Measurements from ENCODE around the gene GNL2. TPM values are rescaled to one million over a fixed set of nuclear protein-coding genes. Genes with fewer than 3 reads are reported as not detected.

The GNL2 gene
- polyA plus RNA-seq, 1 donor (not counting 4 experiments of a cell fraction or from before 2014, with no cell fraction given) = 81.0 TPM

- H2AFZ ChIP-seq (ENCODE audit: control insufficient read depth, low read length) = no peak overlapping the region
- DNase-seq (ENCODE audit: low read depth, low spot score) (no peak), FAIRE-seq (no peak)
- dilution Hi-C loops (cut with MboI; ENCODE audit: extremely low pct_ligation_motif_present, low sequenced_read_pairs) = no loop called here
- no peak overlapping the region for H3K27ac ChIP-seq (ENCODE audit: control insufficient read depth, insufficient read depth, low read length)
- H3K4me3 ChIP-seq (ENCODE audit: control insufficient read depth in 2 of 3, extremely low read depth in 1 of 3, insufficient read depth in 2 of 3, low read depth in 1 of 3, low read length in 3 of 3) = no peak overlapping the region
- H3K4me2 ChIP-seq (ENCODE audit: control insufficient read depth, extremely low read depth, insufficient read depth, low read depth, low read length) = no peak overlapping the region
- no peaks in the 10 kb centered on the region for H4K20me1 ChIP-seq (ENCODE audit: control insufficient read depth, extremely low read depth, insufficient read depth, low read length)
- peaks cover 1 to 5% of the 10 kb centered on the region in 2 experiments for H3K36me3 ChIP-seq (ENCODE audit: control insufficient read depth in 2 of 2, extremely low read depth in 1 of 2, insufficient read depth in 2 of 2, low read length in 2 of 2)
- TF ChIP-seq CTCF (optimal IDR thresholded peaks at IDR 0.05 in 1 of 3, IDR thresholded peaks at IDR 0.05 in 1 of 3, conservative IDR thresholded peaks at IDR 0.05 in 1 of 3; ENCODE audit: extremely low read depth in 1 of 3, insufficient read depth in 2 of 3, low read length in 3 of 3) (no peak), EZH2 (IDR thresholded peaks at IDR 0.05; ENCODE audit: low read length) (no peak)
- peaks cover 15% of the 10 kb centered on the region for H3K79me2 ChIP-seq (ENCODE audit: control insufficient read depth, insufficient read depth, low read length)
- no peak overlapping the region for H3K9ac ChIP-seq (ENCODE audit: control insufficient read depth, extremely low read depth, insufficient read depth, low read length)
- H3K9me3 ChIP-seq (ENCODE audit: control insufficient read depth, low read depth, low read length) = no peaks in the 10 kb centered on the region
- peaks cover 13% of the 10 kb centered on the region for H3K4me1 ChIP-seq (ENCODE audit: control insufficient read depth, extremely low read depth, insufficient read depth, low read length)
- no peaks in the 10 kb centered on the region for H3K9me1 ChIP-seq (ENCODE audit: control insufficient read depth, extremely low read depth, insufficient read depth, low read length)
- H3K27me3 ChIP-seq (ENCODE audit: control insufficient read depth, extremely low read depth, insufficient read depth, low read length) = no peaks in the 10 kb centered on the region
Measured at GRCh38 chr1:37517569-37517968, 78.2 kb downstream of the GNL2 start.

Small RNA genes lying within 50 kb of the gene (small RNA-seq; reads per million reads assigned to genes)
- gene AL034379.1 (ENCODE audit: insufficient read length in 3 of 3, low read depth in 3 of 3, low replicate concordance in 1 of 3) = 0 reads per million in 3 experiments

Other genes with a start within 250 kb of the GNL2 start
- gene ZC3H12A, start 121.4 kb downstream of the GNL2 start, polyA plus RNA-seq = 17.5 to 55.5 TPM (median 24.4 TPM) in 3 replicates
- gene MEAF6, start 81.2 kb downstream of the GNL2 start, polyA plus RNA-seq = 38.9 to 51.9 TPM (median 49.3 TPM) in 3 replicates
- gene SNIP1, start 41.6 kb downstream of the GNL2 start, polyA plus RNA-seq = 6.7 to 8.9 TPM (median 7.1 TPM) in 3 replicates
- 0.06 to 0.14 TPM (median 0.06 TPM) in 3 replicates for gene DNALI1, start 39.0 kb downstream of the GNL2 start, polyA plus RNA-seq
- not detected in 3 replicates for gene RSPO1, start 39.0 kb upstream of the GNL2 start, polyA plus RNA-seq
- gene CDCA8, start 96.6 kb upstream of the GNL2 start, polyA plus RNA-seq = 3.7 to 22.1 TPM (median 15.1 TPM) in 3 replicates
- 0.01 TPM in 1 of 3 replicates, not detected in the others for gene EPHA10, start 169.2 kb upstream of the GNL2 start, polyA plus RNA-seq
- gene MANEAL, start 197.9 kb upstream of the GNL2 start, polyA plus RNA-seq = 0.32 to 0.72 TPM (median 0.37 TPM) in 3 replicates
- 22.2 to 46.0 TPM (median 25.8 TPM) in 3 replicates for gene C1orf122, start 211.9 kb upstream of the GNL2 start, polyA plus RNA-seq
- 21.7 to 26.8 TPM (median 22.2 TPM) in 3 replicates for gene YRDC, start 212.3 kb upstream of the GNL2 start, polyA plus RNA-seq